ENCODE data around the gene VPS54. TPM values are rescaled to one million over a fixed set of nuclear protein-coding genes. Genes with fewer than 3 reads are reported as not detected.

Gene VPS54
- total and polyA plus RNA-seq, 4 donors, result 4.5 to 25.1 (median 13.3) TPM

DNA sequence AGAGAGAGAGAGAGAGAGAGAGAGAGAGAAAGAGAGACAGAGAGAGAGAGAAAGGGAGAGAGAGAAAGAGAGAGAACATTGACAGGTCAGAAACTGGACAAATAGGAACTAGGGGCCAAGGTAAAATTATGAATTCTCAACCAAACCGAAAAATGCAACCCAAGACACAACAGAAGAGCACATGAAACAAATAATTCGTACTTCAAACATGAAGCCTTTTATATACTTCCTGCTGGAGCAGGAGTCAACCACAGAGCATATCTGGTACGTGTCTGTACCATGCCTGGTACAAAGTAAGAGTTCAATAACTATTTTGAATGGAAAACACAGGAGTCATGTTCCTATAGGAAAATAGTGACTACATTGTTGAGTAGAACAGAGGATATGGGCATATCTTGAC is 6.5 kb upstream of the VPS54 start:
- WGBS, result 81% methylated on average over 3 of the region's 3 CpGs
- TF ChIP-seq JUND (IDR thresholded peaks at IDR 0.05) (no peak), RXRA (IDR thresholded peaks at IDR 0.05) (no peak), CTCF (IDR thresholded peaks at IDR 0.05; ENCODE audit: low read depth, low read length, missing input control) (no peak), EGR1 (IDR thresholded peaks at IDR 0.05; ENCODE audit: low read depth in 2 of 2) (no peak), YY1 (IDR thresholded peaks at IDR 0.05) (no peak)
- no peak overlapping the region for H3K4me3 ChIP-seq (ENCODE audit: low read depth in 1 of 3, low read length in 3 of 3)

DNA sequence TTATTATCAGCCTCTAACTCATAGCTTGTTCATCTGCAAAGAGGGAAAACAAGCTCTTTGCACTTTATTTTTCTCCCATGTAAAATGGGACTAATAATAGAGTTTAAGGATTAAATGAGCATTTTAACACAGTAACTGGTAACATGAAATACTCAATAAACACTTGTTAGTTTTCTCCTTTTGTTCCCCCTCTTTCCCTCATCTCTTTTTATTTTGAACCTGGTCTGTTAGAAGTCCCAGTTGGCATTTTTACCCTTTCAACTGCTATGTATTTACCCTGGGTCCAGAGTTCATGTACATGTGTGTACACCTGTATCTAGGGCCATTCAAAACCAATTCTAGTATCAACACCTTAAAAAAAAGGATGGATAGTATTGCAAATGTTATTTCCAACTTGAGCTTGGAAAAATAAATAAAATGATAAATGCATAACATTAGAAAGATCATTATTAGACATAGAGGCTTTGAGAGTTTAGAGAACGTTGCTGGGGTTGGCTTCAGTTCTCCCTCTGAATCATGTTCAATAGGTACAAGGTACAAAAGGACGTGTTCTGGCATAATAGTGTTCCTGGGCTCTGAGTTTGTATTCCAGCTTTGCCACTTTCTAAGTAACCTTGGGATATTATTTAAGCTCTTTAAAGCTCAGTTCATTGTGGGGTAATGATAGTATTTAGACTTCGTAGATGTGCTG is 5.2 kb upstream of the VPS54 start:
- 31% methylated on average over 3 of the region's 3 CpGs for WGBS
- H3K4me3 ChIP-seq (ENCODE audit: low read depth in 1 of 3, low read length in 3 of 3), result no peak overlapping the region
- H3K27ac ChIP-seq (ENCODE audit: low read depth in 1 of 2, low read length in 2 of 2), result peak overlapping the region; percentile 63 to 64

More for the DNA sequence above, 6.5 kb upstream of the VPS54 start:
- no peaks in the 10 kb centered on the region for H3K27me3 ChIP-seq (ENCODE audit: control insufficient read depth in 4 of 4, insufficient read depth in 4 of 4, low read length in 3 of 4)
- peaks cover 3 to 20% (median 12%) of the 10 kb centered on the region in 4 donors for H3K4me1 ChIP-seq (ENCODE audit: control insufficient read depth in 4 of 4, insufficient read depth in 4 of 4, low read length in 3 of 4)
- H3K9me3 ChIP-seq (ENCODE audit: control insufficient read depth in 4 of 4, low read length in 3 of 4), result no peaks in the 10 kb centered on the region
- no peaks in the 10 kb centered on the region for H3K36me3 ChIP-seq (ENCODE audit: control insufficient read depth in 4 of 4, insufficient read depth in 3 of 4, low read depth in 1 of 4, low read length in 3 of 4)
- no peak overlapping the region for H3K9ac ChIP-seq (ENCODE audit: low read depth in 1 of 2, low read length in 2 of 2)
- DNase-seq (ENCODE audit: low spot score), result no peak
- no peak overlapping the region for H3K27ac ChIP-seq (ENCODE audit: low read depth in 1 of 2, low read length in 2 of 2)

More for the DNA sequence above, 5.2 kb upstream of the VPS54 start:
- H3K4me1 ChIP-seq (ENCODE audit: control insufficient read depth in 4 of 4, insufficient read depth in 4 of 4, low read length in 3 of 4), result peaks cover 3 to 23% (median 16%) of the 10 kb centered on the region in 4 donors
- no peak for TF ChIP-seq CTCF (IDR thresholded peaks at IDR 0.05; ENCODE audit: low read depth, low read length, missing input control)
- peak; percentile 84 to 89 for TF ChIP-seq RXRA (IDR thresholded peaks at IDR 0.05)
- peak; percentile 56 for TF ChIP-seq ZBTB33 (IDR thresholded peaks at IDR 0.05)
- peak; percentile 81 for TF ChIP-seq FOXA2 (IDR thresholded peaks at IDR 0.05)
- no peak for TF ChIP-seq ATF3 (IDR thresholded peaks at IDR 0.05)
- TF ChIP-seq HNF4G (IDR thresholded peaks at IDR 0.05), result peak; percentile 94
- peak; percentile 35 to 85 for TF ChIP-seq JUND (IDR thresholded peaks at IDR 0.05)
- TF ChIP-seq, protein P1, sequence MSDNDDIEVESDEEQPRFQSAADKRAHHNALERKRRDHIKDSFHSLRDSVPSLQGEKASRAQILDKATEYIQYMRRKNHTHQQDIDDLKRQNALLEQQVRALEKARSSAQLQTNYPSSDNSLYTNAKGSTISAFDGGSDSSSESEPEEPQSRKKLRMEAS (IDR thresholded peaks at IDR 0.05), result peak; percentile 57
- TF ChIP-seq GABPA (IDR thresholded peaks at IDR 0.05 in 1 of 2, conservative IDR thresholded peaks at IDR 0.05 in 1 of 2), result no peak
- peak; percentile 29 for TF ChIP-seq NR2F2 (IDR thresholded peaks at IDR 0.05)
- no peak for TF ChIP-seq TAF1 (conservative IDR thresholded peaks at IDR 0.05)
- TF ChIP-seq RAD21 (IDR thresholded peaks at IDR 0.05), result peak in 1 of 2 donors; percentile 25
- peak in 1 of 2 donors; percentile 23 for TF ChIP-seq EGR1 (IDR thresholded peaks at IDR 0.05; ENCODE audit: low read depth in 2 of 2)
- TF ChIP-seq YY1 (IDR thresholded peaks at IDR 0.05), result peak; percentile 81
- TF ChIP-seq SP1 (IDR thresholded peaks at IDR 0.05), result peak; percentile 97
- peak; percentile 62 for TF ChIP-seq FOXA1 (IDR thresholded peaks at IDR 0.05)
- TF ChIP-seq HNF4A (conservative IDR thresholded peaks at IDR 0.05), result peak; percentile 99
- peak; percentile 60 for TF ChIP-seq REST (IDR thresholded peaks at IDR 0.05)
- DNase-seq (ENCODE audit: low spot score), result no peak
- no peaks in the 10 kb centered on the region for H3K36me3 ChIP-seq (ENCODE audit: control insufficient read depth in 4 of 4, insufficient read depth in 3 of 4, low read depth in 1 of 4, low read length in 3 of 4)
- H3K27me3 ChIP-seq (ENCODE audit: control insufficient read depth in 4 of 4, insufficient read depth in 4 of 4, low read length in 3 of 4), result no peaks in the 10 kb centered on the region
- H3K9ac ChIP-seq (ENCODE audit: low read depth in 1 of 2, low read length in 2 of 2), result no peak overlapping the region
- H3K9me3 ChIP-seq (ENCODE audit: control insufficient read depth in 4 of 4, low read length in 3 of 4), result no peaks in the 10 kb centered on the region

Measured in liver (tissue), 9 donors.